CD4-positive, alpha-beta T cell treated with Interleukin-4 for 4 hours (primary cell): ENCODE measurements around the gene RASA3.

Experiments
- DNase-seq: peaks from one replicate; pipeline ENCODE4 v3.0.0-alpha.2; 2020

The RASA3 gene

DNA sequence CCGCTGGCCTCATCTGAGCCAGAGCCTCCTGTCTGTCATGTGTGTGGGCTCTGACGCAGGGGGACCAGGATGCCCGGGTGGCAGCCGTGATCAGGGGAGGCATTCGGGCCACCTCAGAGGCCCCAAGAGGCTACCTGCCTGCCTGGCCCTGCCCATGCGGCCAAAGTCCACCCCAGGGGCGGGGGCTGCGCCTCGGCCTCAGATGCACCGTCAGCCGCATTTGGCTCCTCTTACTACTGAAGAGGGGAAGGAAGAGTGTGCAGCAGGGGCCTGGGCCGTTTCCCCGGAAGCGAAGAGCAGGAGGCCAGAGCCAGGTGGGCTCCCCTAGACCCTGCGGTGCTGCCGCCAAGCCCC lies 192.5 kb downstream of the RASA3 start:
- no peak for DNase-seq

DNA sequence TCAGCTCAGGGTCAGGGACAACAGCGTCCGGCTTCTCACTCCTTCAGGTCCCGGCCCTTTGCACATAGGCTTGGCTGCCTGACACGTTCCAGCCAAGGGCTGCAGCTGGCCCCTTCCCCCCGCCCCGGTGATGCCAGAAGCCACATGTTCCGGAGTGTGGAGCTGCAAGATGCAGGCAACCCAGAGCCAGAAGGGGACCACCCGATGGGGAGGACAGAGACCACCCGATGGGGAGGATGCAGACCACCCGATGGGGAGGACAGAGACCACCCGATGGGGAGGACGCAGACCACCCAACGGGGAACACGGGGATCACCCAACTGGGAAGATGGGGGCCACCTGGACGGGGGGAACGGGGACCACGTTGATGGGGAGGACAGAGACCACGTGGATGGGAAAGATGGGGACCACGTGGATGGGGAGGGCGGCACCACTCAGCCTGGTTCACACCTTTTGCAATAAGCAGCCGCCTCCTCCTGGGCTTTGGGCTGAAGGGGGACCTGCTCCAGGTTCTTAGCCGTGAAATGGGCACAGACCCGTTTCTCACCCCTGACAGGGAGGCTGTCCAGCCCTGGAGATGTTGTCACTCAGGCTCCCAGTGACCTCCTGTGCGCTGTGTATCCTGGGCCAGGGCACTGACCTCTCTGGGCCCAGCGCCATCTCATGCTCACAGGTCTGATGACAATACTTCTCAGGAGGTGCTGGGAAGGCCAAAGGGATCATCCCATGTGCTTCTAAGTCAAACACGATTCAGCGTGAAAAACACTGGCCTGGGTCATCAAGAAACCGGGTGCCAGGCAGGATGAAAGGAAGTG lies 193.1 kb downstream of the RASA3 start:
- DNase-seq, result no peak

DNA sequence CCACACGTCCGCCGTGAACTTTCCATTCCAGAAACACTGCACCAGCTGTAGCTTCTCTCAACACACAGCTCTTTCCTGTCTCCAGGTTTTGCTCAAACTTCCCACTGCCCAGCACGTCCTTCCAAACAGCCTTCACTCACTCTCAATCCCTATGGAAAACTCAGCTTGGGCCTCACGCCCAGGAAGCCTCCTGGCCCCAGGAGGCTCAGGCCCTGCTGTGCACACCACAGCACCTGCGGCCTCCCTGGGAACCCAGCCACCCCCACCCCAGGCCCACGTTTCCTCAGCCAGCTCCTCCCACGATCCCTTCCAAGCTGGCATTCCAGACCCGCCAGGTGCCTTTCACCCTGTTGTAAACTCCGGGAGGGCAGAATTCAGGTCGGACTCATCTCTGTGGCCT lies 193.7 kb downstream of the RASA3 start:
- no peak for DNase-seq

DNA sequence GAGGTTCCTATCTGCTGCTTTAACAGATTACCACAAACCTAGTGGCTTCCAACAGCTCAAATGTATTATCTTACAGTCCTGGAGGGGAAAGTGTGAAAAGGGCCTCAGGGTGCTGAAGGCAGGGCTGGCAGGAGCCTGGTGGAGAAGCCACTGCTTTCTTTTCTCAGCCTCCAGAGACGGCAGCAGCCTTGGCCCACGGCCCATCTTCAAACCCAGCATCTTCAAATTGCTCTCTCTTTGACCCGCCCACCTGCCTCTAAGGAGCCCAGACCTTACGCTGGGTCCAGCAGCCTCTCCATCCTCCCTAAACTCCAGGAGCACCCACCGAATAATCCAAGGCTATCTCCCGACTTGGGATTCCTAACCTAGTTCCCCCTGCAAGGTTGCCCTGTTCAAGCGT lies 194.2 kb downstream of the RASA3 start:
- DNase-seq, result no peak

DNA sequence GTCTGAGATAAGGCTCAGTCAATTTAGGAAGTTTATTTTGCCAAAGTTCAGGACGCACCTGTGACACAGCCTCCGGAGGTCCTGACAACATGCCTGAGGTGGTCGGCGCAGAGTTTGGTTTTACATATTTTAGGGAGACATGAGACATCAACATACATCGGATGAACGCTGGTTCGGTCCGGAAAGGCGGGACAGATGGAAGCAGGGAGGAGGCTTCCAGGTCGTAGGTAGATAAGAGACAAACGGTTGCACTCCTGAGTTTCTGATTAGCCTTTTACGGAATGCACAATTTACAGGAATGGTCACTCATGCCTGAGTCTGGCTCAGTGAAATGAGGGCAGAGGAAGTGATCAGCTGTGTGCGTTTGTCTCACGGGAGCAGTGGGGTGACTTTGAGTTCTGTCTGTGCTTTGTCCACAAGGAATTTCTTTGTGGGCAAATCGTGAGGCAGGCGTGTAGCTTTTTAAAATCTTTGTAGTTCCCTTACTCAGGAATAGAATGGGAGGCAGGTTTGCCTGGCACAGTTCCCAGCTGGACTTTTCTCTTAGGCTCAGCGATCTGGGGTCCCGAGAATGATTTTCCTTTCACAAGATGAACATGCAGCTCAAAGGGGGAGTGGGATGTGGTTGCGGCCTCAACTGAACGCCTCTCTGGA lies 194.8 kb downstream of the RASA3 start:
- DNase-seq, result no peak

DNA sequence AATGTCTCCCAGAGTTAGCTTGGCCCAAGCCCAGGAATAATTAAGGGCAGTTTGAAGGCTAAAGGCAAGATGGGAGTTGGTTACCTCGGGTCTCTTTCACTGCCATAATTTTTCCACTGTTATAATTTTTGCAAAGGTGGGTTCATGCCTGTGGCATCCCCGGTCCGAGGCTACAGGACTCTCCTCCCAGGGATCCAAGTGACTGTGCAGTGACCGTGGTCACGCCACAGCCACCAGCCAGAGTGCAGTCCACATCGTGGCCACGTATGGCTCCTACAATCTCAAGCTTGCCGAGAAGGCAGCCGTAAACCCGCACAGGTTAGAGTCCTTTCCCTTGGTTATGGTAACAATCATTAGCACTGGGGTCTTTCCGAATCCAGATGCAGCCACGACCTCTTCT lies 195.3 kb downstream of the RASA3 start:
- no peak for DNase-seq

- DNase-seq, result no peak
These were observed 196.1 kb downstream of the RASA3 start for GRCh38 chr13:113936166-113936965.

GRCh38 chr13:113935001-113935844 lies 197.2 kb downstream of the RASA3 start:
- DNase-seq, result no peak

GRCh38 chr13:113934576-113934975 lies 197.8 kb downstream of the RASA3 start:
- no peak for DNase-seq

GRCh38 chr13:113933901-113934300 lies 198.5 kb downstream of the RASA3 start:
- no peak for DNase-seq

GRCh38 chr13:113931841-113932459 lies 200.5 kb downstream of the RASA3 start:
- no peak for DNase-seq

GRCh38 chr13:113930671-113931637 lies 201.5 kb downstream of the RASA3 start:
- peak; percentile 84 for DNase-seq

DNA sequence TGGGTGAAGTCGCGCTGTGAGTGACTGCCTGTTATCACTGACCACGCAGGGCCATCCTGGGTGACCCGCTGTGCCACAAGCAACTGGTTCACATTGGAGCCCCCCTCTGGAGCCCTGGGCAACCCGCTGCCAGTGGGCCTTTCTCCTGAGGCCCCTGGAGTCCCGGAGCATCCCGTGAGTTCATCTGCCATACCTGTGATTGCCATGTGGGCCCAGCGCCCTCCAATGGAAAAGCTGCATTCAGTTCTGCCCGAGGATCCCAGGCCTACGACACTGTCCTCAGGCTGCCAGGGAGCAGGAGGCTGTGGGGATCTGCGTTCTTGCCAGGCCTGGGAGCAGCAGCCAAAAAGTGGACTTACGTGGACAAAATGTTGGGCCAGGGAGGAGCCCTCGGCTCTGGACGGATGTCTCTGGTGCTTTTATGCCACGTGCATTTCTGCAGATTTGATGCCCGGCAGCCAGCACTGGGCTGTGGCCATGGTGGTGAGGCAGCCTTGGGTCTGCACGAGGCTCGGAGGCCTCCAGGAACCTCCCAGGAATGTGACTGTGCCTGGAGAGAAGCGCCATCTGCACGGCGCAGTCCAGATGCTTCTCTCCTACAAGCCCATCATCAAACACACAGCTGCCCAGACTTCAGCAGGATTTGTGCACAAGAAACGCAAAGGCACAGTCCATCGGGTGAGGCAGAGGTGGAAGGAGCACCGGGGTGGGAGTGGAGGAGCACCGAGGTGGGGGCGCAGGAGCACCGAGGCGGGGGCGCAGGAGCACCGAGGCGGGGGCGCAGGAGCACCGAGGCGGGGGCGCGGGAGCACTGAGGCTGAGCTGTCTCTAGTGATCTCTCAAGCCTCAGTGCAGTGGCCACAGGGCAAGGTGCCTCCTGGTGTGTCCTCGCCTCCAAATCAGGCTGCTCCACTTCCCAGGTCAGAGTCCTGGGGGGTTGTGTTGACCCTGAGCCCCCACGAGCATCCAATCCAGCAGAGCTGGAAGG lies 202.5 kb downstream of the RASA3 start:
- DNase-seq, result no peak

- no peak for DNase-seq
These were observed 203.5 kb downstream of the RASA3 start for GRCh38 chr13:113928685-113929627.
